ENCODE data around the gene EP300.

- TF ChIP-seq CTCF (IDR thresholded peaks at IDR 0.05; ENCODE audit: poor library complexity, severe bottlenecking) (no peak), EP300 (conservative IDR thresholded peaks at IDR 0.05; ENCODE audit: poor library complexity, severe bottlenecking) (no peak), EZH2 (IDR thresholded peaks at IDR 0.05; ENCODE audit: borderline replicate concordance, insufficient read depth, low read length, poor library complexity, severe bottlenecking) (no peak), RAD21 (conservative IDR thresholded peaks at IDR 0.05) (no peak), POLR2AphosphoS5 (IDR thresholded peaks at IDR 0.05) (no peak), REST (IDR thresholded peaks at IDR 0.05; ENCODE audit: borderline replicate concordance) (no peak), MXI1 (conservative IDR thresholded peaks at IDR 0.05; ENCODE audit: poor library complexity, severe bottlenecking) (no peak), TAF1 (IDR thresholded peaks at IDR 0.05; ENCODE audit: low read depth) (no peak)
Observed at GRCh38 chr22:41203118-41203517, 110.7 kb downstream of the EP300 start.
